ENCODE results near the gene GRM3.

GRM3 gene

DNA sequence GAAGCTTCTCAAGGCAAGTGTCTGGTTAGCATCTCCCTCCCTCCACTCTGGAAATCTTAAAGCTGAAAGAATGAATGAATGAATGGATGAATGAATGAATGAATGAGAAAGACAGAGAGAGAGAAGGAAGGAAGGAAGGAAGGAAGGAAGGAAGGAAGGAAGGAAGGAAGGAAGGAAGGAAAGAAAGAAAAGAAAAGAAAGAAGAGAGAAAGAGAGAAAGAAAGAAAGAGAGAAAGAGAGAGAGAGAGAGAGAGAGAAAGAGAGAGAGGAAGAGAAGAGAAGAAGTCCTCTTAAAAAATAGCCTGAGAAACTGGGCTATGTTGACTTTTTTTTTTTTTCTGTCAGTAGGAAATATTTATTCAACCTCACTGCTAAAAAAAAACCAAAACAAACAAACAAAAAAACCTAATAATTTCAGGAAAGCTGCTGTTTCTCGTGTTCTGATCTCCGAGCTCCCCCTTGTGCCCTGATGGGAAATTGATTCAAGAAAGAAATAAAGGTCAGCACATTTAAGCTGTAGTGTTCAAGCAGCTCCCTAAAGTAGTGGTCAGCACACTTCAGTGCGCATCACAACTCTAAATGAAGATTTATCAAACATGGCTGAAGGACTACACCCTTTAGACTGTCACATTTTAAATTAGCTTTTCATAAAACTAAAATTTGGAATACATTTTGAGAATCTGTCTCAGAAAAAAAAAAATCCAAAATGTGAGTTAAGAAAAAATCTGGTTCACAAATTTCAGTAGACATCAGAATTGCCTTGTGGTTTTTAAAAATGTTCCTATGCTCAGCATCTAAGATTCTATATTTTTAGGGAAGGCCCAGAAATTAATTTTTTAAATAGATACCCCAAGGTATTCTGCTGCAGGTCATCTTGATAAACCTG, 261.5 kb downstream of the GRM3 start:
- DNase-seq (ENCODE audit: low read depth in 2 of 2) = no peak

DNA sequence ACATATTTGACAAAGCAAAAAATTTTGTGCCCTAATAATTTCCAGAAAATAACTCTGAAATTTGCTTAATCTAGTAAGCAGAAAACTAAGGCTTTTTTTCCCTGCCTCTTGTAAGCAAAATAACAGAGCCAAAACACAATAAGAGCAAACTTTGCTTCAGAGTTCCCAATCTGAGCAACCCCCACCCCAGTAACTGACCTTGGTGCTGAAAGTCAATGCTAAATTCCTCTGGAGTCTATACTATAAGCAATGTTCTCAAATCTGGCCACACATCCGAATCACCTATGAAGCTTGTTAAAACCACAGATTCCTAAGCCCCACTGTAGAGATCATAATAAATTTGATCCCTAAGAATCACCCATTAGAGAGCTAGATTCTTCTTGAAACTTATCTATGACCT, 265.2 kb downstream of the GRM3 start:
- DNase-seq (ENCODE audit: low read depth in 2 of 2) = no peak

DNA sequence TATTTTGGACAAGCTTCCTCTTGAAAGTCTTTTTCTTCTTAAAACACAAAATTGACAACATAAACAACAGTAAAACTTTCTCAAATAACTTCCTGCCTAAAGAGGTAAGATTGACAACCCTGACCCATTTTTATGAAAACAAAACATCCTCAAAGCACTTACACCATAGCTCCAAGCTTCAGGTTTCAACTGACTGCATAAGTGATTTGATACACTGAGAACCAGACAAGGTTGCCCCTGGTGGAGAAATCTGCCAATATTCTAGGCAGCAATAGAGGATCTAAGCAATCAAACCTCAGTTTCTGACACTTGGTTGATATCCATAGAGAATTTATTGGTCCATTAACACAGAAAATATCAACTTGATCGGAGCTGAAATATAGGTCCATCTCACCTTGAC, 267.9 kb downstream of the GRM3 start:
- DNase-seq (ENCODE audit: low read depth in 2 of 2) = no peak

DNA sequence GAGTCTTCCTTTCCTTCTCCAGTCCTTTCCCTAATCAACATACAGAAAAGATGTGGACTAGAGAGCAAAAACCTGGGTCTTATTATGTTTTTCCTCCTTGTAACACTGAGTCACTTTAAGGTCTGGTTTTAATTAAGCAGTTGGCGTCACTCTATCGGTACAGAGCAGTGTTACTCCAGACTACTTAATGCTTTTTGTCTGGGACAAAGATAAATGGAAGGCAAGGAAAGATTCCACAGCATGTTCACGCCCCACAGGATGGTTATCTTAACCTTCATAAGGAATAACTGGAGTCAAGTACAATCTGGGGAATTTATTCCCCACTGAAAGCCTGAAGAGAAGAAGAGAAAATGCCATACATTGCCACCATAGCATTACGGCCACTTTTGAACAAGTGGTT, 270.0 kb downstream of the GRM3 start:
- DNase-seq (ENCODE audit: low read depth in 2 of 2) = no peak
